ENCODE measurements around the gene MARCHF4. TPM values are rescaled to one million over a fixed set of nuclear protein-coding genes. Genes with fewer than 3 reads are reported as not detected.

Gene MARCHF4
- total and polyA plus RNA-seq, 8 donors, result 0.10 to 0.55 (median 0.40) TPM; not detected in 4

DNA sequence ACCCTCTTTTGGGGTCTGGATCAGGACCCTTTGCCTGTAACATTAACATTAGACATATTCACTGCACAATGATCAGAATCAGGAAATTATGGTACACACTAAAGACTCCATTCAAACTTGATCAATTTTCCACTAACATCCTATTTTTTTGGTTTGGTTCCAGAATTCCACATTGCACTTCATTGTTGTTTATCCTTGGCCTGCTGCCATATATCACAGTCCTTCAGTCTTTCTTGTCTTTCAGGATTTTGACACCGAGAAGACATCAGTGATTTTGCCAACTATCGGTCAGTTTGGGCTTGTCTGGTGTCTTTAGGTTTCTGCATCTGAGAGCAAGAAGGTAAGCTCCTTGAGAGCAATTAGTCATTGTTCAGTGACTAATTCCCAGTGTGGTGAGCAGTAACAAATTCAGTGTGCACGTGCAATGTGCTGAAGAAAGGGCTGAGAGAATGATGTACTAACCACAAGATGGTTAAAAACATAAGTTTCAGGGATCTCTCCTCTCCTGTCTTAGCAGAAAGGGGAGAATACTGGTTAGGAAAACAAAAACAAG, 23.5 kb downstream of the MARCHF4 start:
- no peak overlapping the region for H3K27ac ChIP-seq
- no peaks in the 10 kb centered on the region for H3K36me3 ChIP-seq
- no peaks in the 10 kb centered on the region for H3K9me3 ChIP-seq
- H3K4me3 ChIP-seq, result no peak overlapping the region
- intact Hi-C loops (cut with DNase I; ENCODE audit: low total_unique reads), result no loop called here
- H3K27me3 ChIP-seq, result peaks cover 0 to 8% (median 0%) of the 10 kb centered on the region in 3 donors
- WGBS, 5 donors, result 27 to 69% (median 54%) methylated on average over 3 of the region's 3 CpGs
- DNase-seq, result no peak
- TF ChIP-seq, protein P1, sequence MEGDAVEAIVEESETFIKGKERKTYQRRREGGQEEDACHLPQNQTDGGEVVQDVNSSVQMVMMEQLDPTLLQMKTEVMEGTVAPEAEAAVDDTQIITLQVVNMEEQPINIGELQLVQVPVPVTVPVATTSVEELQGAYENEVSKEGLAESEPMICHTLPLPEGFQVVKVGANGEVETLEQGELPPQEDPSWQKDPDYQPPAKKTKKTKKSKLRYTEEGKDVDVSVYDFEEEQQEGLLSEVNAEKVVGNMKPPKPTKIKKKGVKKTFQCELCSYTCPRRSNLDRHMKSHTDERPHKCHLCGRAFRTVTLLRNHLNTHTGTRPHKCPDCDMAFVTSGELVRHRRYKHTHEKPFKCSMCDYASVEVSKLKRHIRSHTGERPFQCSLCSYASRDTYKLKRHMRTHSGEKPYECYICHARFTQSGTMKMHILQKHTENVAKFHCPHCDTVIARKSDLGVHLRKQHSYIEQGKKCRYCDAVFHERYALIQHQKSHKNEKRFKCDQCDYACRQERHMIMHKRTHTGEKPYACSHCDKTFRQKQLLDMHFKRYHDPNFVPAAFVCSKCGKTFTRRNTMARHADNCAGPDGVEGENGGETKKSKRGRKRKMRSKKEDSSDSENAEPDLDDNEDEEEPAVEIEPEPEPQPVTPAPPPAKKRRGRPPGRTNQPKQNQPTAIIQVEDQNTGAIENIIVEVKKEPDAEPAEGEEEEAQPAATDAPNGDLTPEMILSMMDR (IDR thresholded peaks at IDR 0.05), result no peak
- TF ChIP-seq POLR2A (IDR thresholded peaks at IDR 0.05), result no peak
- TF ChIP-seq POLR2AphosphoS5 (IDR thresholded peaks at IDR 0.05), result no peak
- H3K4me1 ChIP-seq, result no peaks in the 10 kb centered on the region

DNA sequence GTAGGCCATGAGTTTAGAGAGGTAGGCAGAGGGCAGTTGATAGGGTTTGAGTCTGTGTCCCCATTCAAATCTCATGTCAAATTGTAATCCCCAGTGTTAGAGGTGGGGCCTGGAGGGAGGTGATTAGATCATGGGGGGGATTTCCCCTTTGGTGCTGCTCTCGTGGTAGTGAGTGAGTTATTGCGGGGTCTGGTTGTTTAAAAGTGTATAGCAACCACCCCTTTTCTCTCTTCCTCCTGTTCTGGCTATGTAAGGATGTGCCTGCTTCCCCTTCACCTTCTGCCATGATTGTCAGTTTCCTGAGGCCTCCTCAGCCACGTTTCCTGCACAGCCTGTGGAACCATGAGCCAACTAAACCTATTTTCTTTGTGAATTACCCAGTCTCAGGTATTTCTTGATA, 25.5 kb downstream of the MARCHF4 start:
- Histone ChIP-seq H3K4me3 (no peak overlapping the region), H3K36me3 (no peaks in the 10 kb centered on the region), H3K27me3 (peaks cover 0 to 9% (median 0%) of the 10 kb centered on the region in 3 donors), H3K4me1 (no peaks in the 10 kb centered on the region), H3K27ac (no peak overlapping the region), H3K9me3 (no peaks in the 10 kb centered on the region)
- intact Hi-C loops (cut with DNase I; ENCODE audit: low total_unique reads), result no loop called here
- DNase-seq, result no peak
- TF ChIP-seq, protein P1 (IDR thresholded peaks at IDR 0.05), result no peak
- TF ChIP-seq POLR2A (IDR thresholded peaks at IDR 0.05), result no peak
- TF ChIP-seq EP300 (IDR thresholded peaks at IDR 0.05), result no peak
- no peak for TF ChIP-seq POLR2AphosphoS5 (IDR thresholded peaks at IDR 0.05)
- WGBS, 5 donors, result 39 to 62% (median 55%) methylated on average over 3 of the region's 3 CpGs

DNA sequence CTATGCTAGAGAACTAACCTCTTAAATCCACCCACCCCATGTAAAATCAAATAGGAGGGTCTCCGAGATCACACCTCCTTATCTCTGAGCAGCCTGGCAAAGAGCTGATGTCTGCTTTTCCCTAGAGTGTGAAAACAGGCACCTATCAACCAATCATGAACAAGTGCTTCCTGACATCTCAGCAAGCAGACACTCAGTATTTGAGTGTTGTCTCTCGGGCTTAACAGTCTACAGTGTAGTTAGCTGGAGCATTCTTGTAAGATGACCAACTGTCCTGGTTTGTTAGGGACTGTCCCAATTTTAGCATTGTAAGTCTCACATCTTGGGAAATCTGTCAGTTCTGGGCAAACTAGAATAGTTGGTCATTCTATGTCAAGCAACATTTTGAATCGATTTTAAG, 26.4 kb downstream of the MARCHF4 start:
- intact Hi-C loops (cut with DNase I; ENCODE audit: low total_unique reads), result no loop called here
- TF ChIP-seq EP300 (IDR thresholded peaks at IDR 0.05) (no peak), POLR2AphosphoS5 (IDR thresholded peaks at IDR 0.05) (no peak), POLR2A (IDR thresholded peaks at IDR 0.05) (no peak)
- TF ChIP-seq, protein P1 (IDR thresholded peaks at IDR 0.05), result no peak
- Histone ChIP-seq H3K4me3 (no peak overlapping the region), H3K36me3 (no peaks in the 10 kb centered on the region), H3K9me3 (no peaks in the 10 kb centered on the region), H3K27me3 (peaks cover 0 to 9% (median 0%) of the 10 kb centered on the region in 3 donors), H3K27ac (no peak overlapping the region), H3K4me1 (peaks cover 0 to 4% (median 0%) of the 10 kb centered on the region in 4 donors)
- WGBS, 5 donors, result 50 to 63% (median 55%) methylated on average over 3 of the region's 3 CpGs
- DNase-seq, result no peak

DNA sequence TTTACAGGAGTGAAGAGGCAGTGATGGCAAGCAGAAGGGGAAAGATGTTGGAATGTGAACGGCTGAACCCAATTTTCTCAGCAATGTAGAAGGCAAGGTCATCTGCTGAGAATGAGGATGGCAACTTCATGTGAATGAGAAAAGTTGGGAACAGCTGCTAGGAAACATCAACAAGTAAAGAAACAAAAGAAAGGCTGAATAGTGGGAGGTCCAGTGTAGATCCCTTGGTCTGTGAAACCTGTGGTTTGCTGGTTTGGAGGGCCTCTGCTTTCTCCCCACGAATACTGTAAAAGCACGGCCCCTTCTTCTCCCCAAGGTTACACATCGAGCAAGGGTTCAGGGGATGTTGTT, 27.4 kb downstream of the MARCHF4 start:
- no peak for TF ChIP-seq POLR2AphosphoS5 (IDR thresholded peaks at IDR 0.05)
- TF ChIP-seq, protein P1 (IDR thresholded peaks at IDR 0.05), result no peak
- TF ChIP-seq POLR2A (IDR thresholded peaks at IDR 0.05), result no peak
- TF ChIP-seq EP300 (IDR thresholded peaks at IDR 0.05), result no peak
- intact Hi-C loops (cut with DNase I; ENCODE audit: low total_unique reads), result no loop called here
- no peak for DNase-seq
- H3K27me3 ChIP-seq, result peaks cover 0 to 9% (median 0%) of the 10 kb centered on the region in 3 donors
- H3K4me1 ChIP-seq, result peaks cover 0 to 10% (median 5%) of the 10 kb centered on the region in 4 donors
- H3K4me3 ChIP-seq, result no peak overlapping the region
- no peaks in the 10 kb centered on the region for H3K9me3 ChIP-seq
- 49 to 69% (median 59%) methylated on average over 4 of the region's 4 CpGs for WGBS, 5 donors
- no peaks in the 10 kb centered on the region for H3K36me3 ChIP-seq
- H3K27ac ChIP-seq, result no peak overlapping the region

Data from stomach (tissue), 9 donors.